HEK293 (cell line): ENCODE measurements around the gene KRT74.

Experiments
- SCRT2 ChIP-seq: fragments of 450-650 bp; formaldehyde crosslinking; IDR thresholded peaks from 2 replicates; pipeline ENCODE4 v1.5.1; 2016; ENCODE audit warnings: missing biosample characterization, missing genetic modification characterization
- TRIM28 ChIP-seq: IDR thresholded peaks from 2 replicates; pipeline ENCODE4 v1.6.1; 2011; ENCODE audit warnings: low read length, control low read depth, borderline replicate concordance
- ZNF473 ChIP-seq: fragments of 450-650 bp; formaldehyde crosslinking; IDR thresholded peaks from 2 replicates; pipeline ENCODE4 v1.5.1; 2017; ENCODE audit warnings: missing biosample characterization, missing genetic modification characterization
- TF ChIP-seq, protein P1 (sequence below): fragments of 450-650 bp; formaldehyde crosslinking; IDR thresholded peaks from 2 replicates; pipeline ENCODE4 v1.5.1; 2016; ENCODE audit warnings: missing biosample characterization, missing genetic modification characterization
- TF ChIP-seq, protein P2 (sequence below): fragments of 450-650 bp; formaldehyde crosslinking; IDR thresholded peaks from 2 replicates; pipeline ENCODE4 v1.5.1; 2016; ENCODE audit warnings: missing biosample characterization, missing genetic modification characterization
- TF ChIP-seq, protein P3 (sequence below): fragments of 450-650 bp; formaldehyde crosslinking; IDR thresholded peaks from 2 replicates; pipeline ENCODE4 v1.5.1; 2016; ENCODE audit warnings: missing biosample characterization, missing genetic modification characterization

DNA sequence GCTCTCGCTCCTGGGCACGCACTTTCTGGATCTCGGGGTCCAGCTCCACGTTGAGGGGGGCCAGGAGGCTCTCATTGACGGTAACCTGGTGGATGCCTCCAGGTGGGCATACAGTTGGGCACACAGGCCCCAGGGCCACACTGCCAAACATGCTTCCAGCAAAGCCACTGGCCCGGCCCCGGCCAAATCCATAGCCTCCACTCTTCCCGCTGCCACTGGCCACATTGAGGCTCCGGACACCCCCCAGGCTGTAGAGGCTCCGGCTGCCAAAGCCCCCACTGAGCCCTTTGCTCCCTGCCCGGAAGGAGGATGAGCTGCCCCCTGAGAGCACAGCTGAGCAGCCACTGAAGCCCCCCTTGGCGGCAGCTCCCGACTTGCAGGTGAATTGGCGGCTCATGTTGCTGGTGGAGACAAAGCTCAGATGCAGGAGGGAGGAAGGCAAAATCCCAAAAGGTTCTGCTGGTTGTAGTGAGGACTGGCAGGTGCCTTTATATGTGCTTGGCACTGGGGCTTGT is 20.9 kb downstream of the KRT74 start, which contains the start of gene KRT71:
- TF ChIP-seq, protein P1, sequence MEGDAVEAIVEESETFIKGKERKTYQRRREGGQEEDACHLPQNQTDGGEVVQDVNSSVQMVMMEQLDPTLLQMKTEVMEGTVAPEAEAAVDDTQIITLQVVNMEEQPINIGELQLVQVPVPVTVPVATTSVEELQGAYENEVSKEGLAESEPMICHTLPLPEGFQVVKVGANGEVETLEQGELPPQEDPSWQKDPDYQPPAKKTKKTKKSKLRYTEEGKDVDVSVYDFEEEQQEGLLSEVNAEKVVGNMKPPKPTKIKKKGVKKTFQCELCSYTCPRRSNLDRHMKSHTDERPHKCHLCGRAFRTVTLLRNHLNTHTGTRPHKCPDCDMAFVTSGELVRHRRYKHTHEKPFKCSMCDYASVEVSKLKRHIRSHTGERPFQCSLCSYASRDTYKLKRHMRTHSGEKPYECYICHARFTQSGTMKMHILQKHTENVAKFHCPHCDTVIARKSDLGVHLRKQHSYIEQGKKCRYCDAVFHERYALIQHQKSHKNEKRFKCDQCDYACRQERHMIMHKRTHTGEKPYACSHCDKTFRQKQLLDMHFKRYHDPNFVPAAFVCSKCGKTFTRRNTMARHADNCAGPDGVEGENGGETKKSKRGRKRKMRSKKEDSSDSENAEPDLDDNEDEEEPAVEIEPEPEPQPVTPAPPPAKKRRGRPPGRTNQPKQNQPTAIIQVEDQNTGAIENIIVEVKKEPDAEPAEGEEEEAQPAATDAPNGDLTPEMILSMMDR (tag by site-specific recombination): no peak
- TF ChIP-seq SCRT2 (tag by site-specific recombination): no peak
- TF ChIP-seq TRIM28: no peak
- TF ChIP-seq, protein P2, sequence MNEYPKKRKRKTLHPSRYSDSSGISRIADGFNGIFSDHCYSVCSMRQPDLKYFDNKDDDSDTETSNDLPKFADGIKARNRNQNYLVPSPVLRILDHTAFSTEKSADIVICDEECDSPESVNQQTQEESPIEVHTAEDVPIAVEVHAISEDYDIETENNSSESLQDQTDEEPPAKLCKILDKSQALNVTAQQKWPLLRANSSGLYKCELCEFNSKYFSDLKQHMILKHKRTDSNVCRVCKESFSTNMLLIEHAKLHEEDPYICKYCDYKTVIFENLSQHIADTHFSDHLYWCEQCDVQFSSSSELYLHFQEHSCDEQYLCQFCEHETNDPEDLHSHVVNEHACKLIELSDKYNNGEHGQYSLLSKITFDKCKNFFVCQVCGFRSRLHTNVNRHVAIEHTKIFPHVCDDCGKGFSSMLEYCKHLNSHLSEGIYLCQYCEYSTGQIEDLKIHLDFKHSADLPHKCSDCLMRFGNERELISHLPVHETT (tag by site-specific recombination): no peak
- no peak for TF ChIP-seq ZNF473 (tag by site-specific recombination)
- TF ChIP-seq, protein P3, sequence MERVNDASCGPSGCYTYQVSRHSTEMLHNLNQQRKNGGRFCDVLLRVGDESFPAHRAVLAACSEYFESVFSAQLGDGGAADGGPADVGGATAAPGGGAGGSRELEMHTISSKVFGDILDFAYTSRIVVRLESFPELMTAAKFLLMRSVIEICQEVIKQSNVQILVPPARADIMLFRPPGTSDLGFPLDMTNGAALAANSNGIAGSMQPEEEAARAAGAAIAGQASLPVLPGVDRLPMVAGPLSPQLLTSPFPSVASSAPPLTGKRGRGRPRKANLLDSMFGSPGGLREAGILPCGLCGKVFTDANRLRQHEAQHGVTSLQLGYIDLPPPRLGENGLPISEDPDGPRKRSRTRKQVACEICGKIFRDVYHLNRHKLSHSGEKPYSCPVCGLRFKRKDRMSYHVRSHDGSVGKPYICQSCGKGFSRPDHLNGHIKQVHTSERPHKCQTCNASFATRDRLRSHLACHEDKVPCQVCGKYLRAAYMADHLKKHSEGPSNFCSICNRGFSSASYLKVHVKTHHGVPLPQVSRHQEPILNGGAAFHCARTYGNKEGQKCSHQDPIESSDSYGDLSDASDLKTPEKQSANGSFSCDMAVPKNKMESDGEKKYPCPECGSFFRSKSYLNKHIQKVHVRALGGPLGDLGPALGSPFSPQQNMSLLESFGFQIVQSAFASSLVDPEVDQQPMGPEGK (tag by site-specific recombination): no peak
